CD14-positive monocyte (primary cell): Measurements from ENCODE around the gene NOP9. TPM values are rescaled to one million over a fixed set of nuclear protein-coding genes. Genes with fewer than 3 reads are reported as not detected.
A peak's percentile ranks its signal among the peaks of the same experiment; 100 is the strongest.

Experiments used
- DNase-seq, 3 donors: peaks; one replicate each; pipeline ENCODE4 v3.0.0-alpha.2; 2011 to 2022
- H2AFZ ChIP-seq: 2 replicates; pipeline ENCODE4 v1.6.0; 2012; ENCODE audit warnings: mild to moderate bottlenecking, low read depth, low read length, inconsistent platforms; ENCODE audit not compliant: insufficient read depth, poor library complexity, severe bottlenecking
- H3K27ac ChIP-seq, 2 donors: 1 replicate in 1 of 2; 2 replicates in 1 of 2; pipeline ENCODE4 v1.5.1; 2012 to 2013; ENCODE audit warnings: low read length in 2 of 2, control low read depth in 1 of 2, inconsistent platforms in 1 of 2, low read depth in 1 of 2, mild to moderate bottlenecking in 1 of 2
- H3K27me3 ChIP-seq, 2 donors: one replicate each; pipeline versions ENCODE4 v1.6.0 to v1.6.1; 2011 to 2013; ENCODE audit warnings: low read length in 2 of 2; ENCODE audit not compliant: control insufficient read depth in 2 of 2, insufficient read depth in 2 of 2
- H3K36me3 ChIP-seq, 2 donors: replicated peaks in 1 of 2; 1 replicate in 1 of 2; 2 replicates in 1 of 2; pipeline versions ENCODE4 v1.5.1 to v1.6.1; 2012 to 2013; ENCODE audit warnings: low read length in 2 of 2, control low read depth in 1 of 2, inconsistent platforms in 1 of 2, mild to moderate bottlenecking in 1 of 2; ENCODE audit not compliant: insufficient read depth in 2 of 2, control insufficient read depth in 1 of 2
- H3K4me1 ChIP-seq, 2 donors: 1 replicate in 1 of 2; 2 replicates in 1 of 2; pipeline versions ENCODE4 v1.5.1 to v1.6.1; 2012 to 2013; ENCODE audit warnings: low read length in 2 of 2, control low read depth in 1 of 2, inconsistent platforms in 1 of 2, mild to moderate bottlenecking in 1 of 2, moderate library complexity in 1 of 2; ENCODE audit not compliant: insufficient read depth in 2 of 2, control insufficient read depth in 1 of 2
- H3K4me2 ChIP-seq: replicated peaks from 2 replicates; pipeline ENCODE3; 2012; ENCODE audit warnings: low read length, moderate library complexity, mild to moderate bottlenecking; ENCODE audit not compliant: poor library complexity, severe bottlenecking; ENCODE audit errors: extremely low read depth
- H3K4me3 ChIP-seq, 3 experiments: fragments of 200-600 bp in 1 of 3; sonication (generic) in 1 of 3; replicated peaks in 1 of 3; 1 replicate in 2 of 3; 2 replicates in 1 of 3; pipeline ENCODE4 v1.5.1; 2011 to 2013; ENCODE audit warnings: low read length in 3 of 3, mild to moderate bottlenecking in 3 of 3, control low read depth in 2 of 3, low read depth in 2 of 3, inconsistent platforms in 1 of 3, moderate library complexity in 1 of 3
- H3K79me2 ChIP-seq: 2 replicates; pipeline ENCODE4 v1.6.0; 2012; ENCODE audit warnings: mild to moderate bottlenecking, control low read depth, inconsistent platforms, low read length, moderate library complexity; ENCODE audit not compliant: insufficient read depth
- H3K9ac ChIP-seq: 2 replicates; pipeline ENCODE4 v1.6.0; 2017; ENCODE audit warnings: low read length, mild to moderate bottlenecking; ENCODE audit not compliant: insufficient read depth, poor library complexity, severe bottlenecking
- H3K9me3 ChIP-seq, 2 donors: replicated peaks in 1 of 2; 1 replicate in 1 of 2; 2 replicates in 1 of 2; pipeline versions ENCODE4 v1.5.1 to v1.6.1; 2012 to 2013; ENCODE audit warnings: low read length in 2 of 2, control low read depth in 1 of 2; ENCODE audit not compliant: control insufficient read depth in 1 of 2, insufficient read depth in 1 of 2
- H4K20me1 ChIP-seq: 2 replicates; pipeline ENCODE4 v1.6.0; 2012; ENCODE audit warnings: mild to moderate bottlenecking, low read length, control low read depth, moderate library complexity; ENCODE audit not compliant: insufficient read depth
- H3K27ac Mint-ChIP-seq, 7 donors: one replicate each; pipeline ENCODE4 v1.8.0; 2020; ENCODE audit warnings: mild to moderate bottlenecking in 7 of 7, mixed read lengths in 7 of 7, moderate library complexity in 6 of 7, inconsistent platforms in 2 of 7
- H3K27me3 Mint-ChIP-seq, 3 donors: one replicate each; pipeline ENCODE4 v1.8.0; 2021 to 2022; ENCODE audit warnings: low read depth in 3 of 3, mild to moderate bottlenecking in 3 of 3, mixed read lengths in 3 of 3, moderate library complexity in 3 of 3, inconsistent platforms in 1 of 3
- H3K36me3 Mint-ChIP-seq, 2 donors: one replicate each; pipeline ENCODE4 v1.8.0; 2020; ENCODE audit warnings: mixed read lengths in 2 of 2, inconsistent platforms in 1 of 2, mild to moderate bottlenecking in 1 of 2
- H3K4me1 Mint-ChIP-seq: one replicate; pipeline ENCODE4 v1.8.0; 2020; ENCODE audit warnings: mild to moderate bottlenecking, mixed read lengths
- H3K4me3 Mint-ChIP-seq, 2 donors: one replicate each; pipeline ENCODE4 v1.8.0; 2020; ENCODE audit warnings: mild to moderate bottlenecking in 2 of 2, mixed read lengths in 2 of 2, moderate library complexity in 1 of 2
- H3K9me3 Mint-ChIP-seq, 7 donors: one replicate each; pipeline ENCODE4 v1.8.0; 2020 to 2022; ENCODE audit warnings: mixed read lengths in 7 of 7, mild to moderate bottlenecking in 6 of 7, moderate library complexity in 6 of 7, inconsistent platforms in 2 of 7
- WGBS: methylation state at CpG from one replicate; pipeline ENCODE4 v1.1.5; 2013; ENCODE audit warnings: missing lambda C conversion rate; ENCODE audit not compliant: insufficient coverage; 5-methylcytosine and 5-hydroxymethylcytosine counted together
- intact Hi-C, 2 donors: fragments of 100-400 bp; cut with micrococcal nuclease; formaldehyde crosslinking; loops; one replicate each; pipeline versions ENCODE4 v1.15.0 to v1.15.1; 2023
- polyA plus RNA-seq, 3 donors: library from polyadenylated mRNA; depleted of rRNA in 1 of 3; unstranded in 2 of 3; stranded (reverse) in 1 of 3; fragments of 300-500 nt in 2 of 3; fragments of >200 nt in 1 of 3; fragmentation: Illumina TruSeq in 2 of 3; gene quantifications; 1 replicate in 2 of 3; 2 replicates in 1 of 3; pipeline ENCODE4 v1.2.3, GENCODE V29; 2012 to 2021
- TF ChIP-seq, protein P1 (sequence below): fragments of 200-600 bp; IDR thresholded peaks from one replicate; pipeline ENCODE4 v1.8.0; 2022; ENCODE audit warnings: antibody characterized with exemption, mild to moderate bottlenecking

Gene NOP9
- polyA plus RNA-seq, 3 donors = 1.2 to 16.6 (median 1.3) TPM

DNA sequence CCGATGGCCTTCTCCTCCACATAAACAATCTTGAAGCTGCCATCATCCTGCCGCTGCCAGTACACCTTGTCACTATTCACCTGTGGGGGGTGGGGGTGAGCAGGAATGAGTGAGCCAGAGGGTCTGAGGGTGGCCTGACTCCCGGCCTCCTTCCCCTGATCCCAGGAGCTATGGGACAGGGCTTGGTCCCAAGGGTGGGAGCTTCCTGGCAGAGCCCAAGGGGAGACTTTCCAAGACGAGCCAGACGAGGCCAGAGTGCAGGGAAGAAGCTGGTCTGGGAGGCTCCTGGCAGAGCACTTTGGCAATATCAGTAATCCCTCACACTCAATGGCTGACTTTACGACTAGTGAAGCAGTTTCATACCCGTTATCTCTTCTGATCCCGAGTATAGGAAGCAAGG is 44.2 kb upstream of the NOP9 start:
- TF ChIP-seq, protein P1, sequence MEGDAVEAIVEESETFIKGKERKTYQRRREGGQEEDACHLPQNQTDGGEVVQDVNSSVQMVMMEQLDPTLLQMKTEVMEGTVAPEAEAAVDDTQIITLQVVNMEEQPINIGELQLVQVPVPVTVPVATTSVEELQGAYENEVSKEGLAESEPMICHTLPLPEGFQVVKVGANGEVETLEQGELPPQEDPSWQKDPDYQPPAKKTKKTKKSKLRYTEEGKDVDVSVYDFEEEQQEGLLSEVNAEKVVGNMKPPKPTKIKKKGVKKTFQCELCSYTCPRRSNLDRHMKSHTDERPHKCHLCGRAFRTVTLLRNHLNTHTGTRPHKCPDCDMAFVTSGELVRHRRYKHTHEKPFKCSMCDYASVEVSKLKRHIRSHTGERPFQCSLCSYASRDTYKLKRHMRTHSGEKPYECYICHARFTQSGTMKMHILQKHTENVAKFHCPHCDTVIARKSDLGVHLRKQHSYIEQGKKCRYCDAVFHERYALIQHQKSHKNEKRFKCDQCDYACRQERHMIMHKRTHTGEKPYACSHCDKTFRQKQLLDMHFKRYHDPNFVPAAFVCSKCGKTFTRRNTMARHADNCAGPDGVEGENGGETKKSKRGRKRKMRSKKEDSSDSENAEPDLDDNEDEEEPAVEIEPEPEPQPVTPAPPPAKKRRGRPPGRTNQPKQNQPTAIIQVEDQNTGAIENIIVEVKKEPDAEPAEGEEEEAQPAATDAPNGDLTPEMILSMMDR = no peak
- peaks cover 65 to 74% of the 10 kb centered on the region in 2 donors for H3K36me3 Mint-ChIP-seq
- no peak overlapping the region for H2AFZ ChIP-seq
- no peak for DNase-seq
- H3K9me3 Mint-ChIP-seq = no peaks in the 10 kb centered on the region
- H3K4me3 Mint-ChIP-seq = no peak overlapping the region
- WGBS = 100% methylated on average over 3 of the region's 8 CpGs
- no peaks in the 10 kb centered on the region for H3K9me3 ChIP-seq
- no peak overlapping the region for H3K4me2 ChIP-seq
- H4K20me1 ChIP-seq = no peaks in the 10 kb centered on the region
- no peaks in the 10 kb centered on the region for H3K79me2 ChIP-seq
- peak overlapping the region in 1 of 7 donors; percentile 6 for H3K27ac Mint-ChIP-seq
- H3K4me1 ChIP-seq = peaks cover 0 to 7% of the 10 kb centered on the region in 2 donors
- H3K4me1 Mint-ChIP-seq = peaks cover 8% of the 10 kb centered on the region
- no peak overlapping the region for H3K4me3 ChIP-seq
- peaks cover 0 to 2% (median 0%) of the 10 kb centered on the region in 3 donors for H3K27me3 Mint-ChIP-seq
- H3K27me3 ChIP-seq = no peaks in the 10 kb centered on the region
- H3K27ac ChIP-seq = no peak overlapping the region
- intact Hi-C loops = no loop called here
- peaks cover 46 to 82% of the 10 kb centered on the region in 2 donors for H3K36me3 ChIP-seq
- no peak overlapping the region for H3K9ac ChIP-seq

- no peak overlapping the region for H2AFZ ChIP-seq
- Mint-ChIP-seq H3K36me3 (peaks cover 70 to 80% of the 10 kb centered on the region in 2 donors), H3K4me1 (peaks cover under 1% of the 10 kb centered on the region), H3K27ac (peak overlapping the region in 1 of 7 donors; percentile 6), H3K4me3 (no peak overlapping the region), H3K9me3 (no peaks in the 10 kb centered on the region), H3K27me3 (peaks cover 0 to 2% (median 0%) of the 10 kb centered on the region in 3 donors)
- TF ChIP-seq, protein P1 = no peak
- H3K9me3 ChIP-seq = no peaks in the 10 kb centered on the region
- H3K79me2 ChIP-seq = no peaks in the 10 kb centered on the region
- H3K9ac ChIP-seq = no peak overlapping the region
- no peaks in the 10 kb centered on the region for H4K20me1 ChIP-seq
- H3K36me3 ChIP-seq = peaks cover 52 to 83% of the 10 kb centered on the region in 2 donors
- H3K4me3 ChIP-seq = no peak overlapping the region
- no peak for DNase-seq
- no peaks in the 10 kb centered on the region for H3K27me3 ChIP-seq
- intact Hi-C loops = no loop called here
- no peak overlapping the region for H3K4me2 ChIP-seq
- 94% methylated on average over 7 of the region's 12 CpGs for WGBS
- no peak overlapping the region for H3K27ac ChIP-seq
- no peaks in the 10 kb centered on the region for H3K4me1 ChIP-seq
These were observed 43.5 kb upstream of the NOP9 start for GRCh38 chr14:24255931-24256711.
